ENCODE data around the gene AKT1S1.

DNA sequence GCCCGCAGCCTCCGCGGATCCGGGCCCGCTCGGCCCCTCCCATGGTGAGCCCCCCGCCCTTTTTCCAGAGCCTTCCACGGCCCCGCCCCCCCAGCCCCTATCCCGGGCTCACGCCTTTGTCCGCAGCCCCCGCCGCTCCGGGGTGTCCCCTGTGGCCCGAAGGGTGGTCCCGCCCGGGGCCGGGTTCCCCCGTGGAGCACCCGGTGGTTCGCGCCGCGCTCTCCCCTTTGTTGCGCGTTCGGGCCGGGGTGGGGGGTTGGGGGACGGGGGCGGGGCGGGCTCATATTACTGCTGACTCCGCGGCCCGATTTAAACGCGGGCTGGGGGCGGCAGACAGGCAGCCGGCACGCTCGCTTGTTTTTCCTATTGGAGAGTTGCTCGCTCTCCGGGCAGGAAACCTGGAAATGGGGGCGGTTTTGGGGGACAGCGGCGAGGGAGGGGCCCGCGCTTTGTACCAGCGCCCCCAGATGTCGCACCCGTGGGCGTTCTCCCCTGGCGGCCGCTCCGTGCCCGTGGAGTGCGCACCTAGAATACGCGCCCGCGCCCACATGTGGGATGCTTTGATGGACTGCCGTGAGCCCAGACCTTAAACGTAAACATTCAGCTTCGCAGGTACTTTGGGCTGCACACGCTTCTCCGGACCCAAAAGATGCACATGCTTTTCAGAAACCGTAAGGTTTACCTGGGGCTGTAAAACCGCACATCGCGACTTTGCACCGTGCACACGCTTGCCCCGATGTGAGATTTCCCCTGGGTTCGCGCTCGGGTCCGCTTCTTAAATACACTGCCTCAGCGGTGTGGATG is 25.5 kb downstream of the AKT1S1 start:
- TF ChIP-seq, protein P1, sequence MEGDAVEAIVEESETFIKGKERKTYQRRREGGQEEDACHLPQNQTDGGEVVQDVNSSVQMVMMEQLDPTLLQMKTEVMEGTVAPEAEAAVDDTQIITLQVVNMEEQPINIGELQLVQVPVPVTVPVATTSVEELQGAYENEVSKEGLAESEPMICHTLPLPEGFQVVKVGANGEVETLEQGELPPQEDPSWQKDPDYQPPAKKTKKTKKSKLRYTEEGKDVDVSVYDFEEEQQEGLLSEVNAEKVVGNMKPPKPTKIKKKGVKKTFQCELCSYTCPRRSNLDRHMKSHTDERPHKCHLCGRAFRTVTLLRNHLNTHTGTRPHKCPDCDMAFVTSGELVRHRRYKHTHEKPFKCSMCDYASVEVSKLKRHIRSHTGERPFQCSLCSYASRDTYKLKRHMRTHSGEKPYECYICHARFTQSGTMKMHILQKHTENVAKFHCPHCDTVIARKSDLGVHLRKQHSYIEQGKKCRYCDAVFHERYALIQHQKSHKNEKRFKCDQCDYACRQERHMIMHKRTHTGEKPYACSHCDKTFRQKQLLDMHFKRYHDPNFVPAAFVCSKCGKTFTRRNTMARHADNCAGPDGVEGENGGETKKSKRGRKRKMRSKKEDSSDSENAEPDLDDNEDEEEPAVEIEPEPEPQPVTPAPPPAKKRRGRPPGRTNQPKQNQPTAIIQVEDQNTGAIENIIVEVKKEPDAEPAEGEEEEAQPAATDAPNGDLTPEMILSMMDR (IDR thresholded peaks at IDR 0.05): no peak
- TF ChIP-seq POLR2A (IDR thresholded peaks at IDR 0.05): no peak
